D721Med (cell line): Measurements from ENCODE around the gene DLL3.

Experiments used
- DNase-seq: peaks from one replicate; pipeline ENCODE4 v3.0.0; 2011; ENCODE audit warnings: low spot score; ENCODE audit not compliant: insufficient read length
- FAIRE-seq: peaks from 2 replicates; lab custom pipeline; 2011; peaks lifted over from hg19 to GRCh38; lab: Jason Lieb, UNC
- TF ChIP-seq, protein P1 (sequence below): IDR thresholded peaks from 2 replicates; pipeline ENCODE4 v1.5.1; 2012; ENCODE audit warnings: mild to moderate bottlenecking, control low read depth; ENCODE audit not compliant: insufficient read depth; ENCODE audit errors: missing control alignments

Gene DLL3

GRCh38 chr19:39539518-39540332, 41.0 kb downstream of the DLL3 start, which contains the start of gene EID2:
TSS of gene EID2 (minus strand) at chr19:39540161. CDS start at chr19:39540079, 82 bp downstream.
- FAIRE-seq: no peak
- DNase-seq: peak; percentile 93
- TF ChIP-seq, protein P1, sequence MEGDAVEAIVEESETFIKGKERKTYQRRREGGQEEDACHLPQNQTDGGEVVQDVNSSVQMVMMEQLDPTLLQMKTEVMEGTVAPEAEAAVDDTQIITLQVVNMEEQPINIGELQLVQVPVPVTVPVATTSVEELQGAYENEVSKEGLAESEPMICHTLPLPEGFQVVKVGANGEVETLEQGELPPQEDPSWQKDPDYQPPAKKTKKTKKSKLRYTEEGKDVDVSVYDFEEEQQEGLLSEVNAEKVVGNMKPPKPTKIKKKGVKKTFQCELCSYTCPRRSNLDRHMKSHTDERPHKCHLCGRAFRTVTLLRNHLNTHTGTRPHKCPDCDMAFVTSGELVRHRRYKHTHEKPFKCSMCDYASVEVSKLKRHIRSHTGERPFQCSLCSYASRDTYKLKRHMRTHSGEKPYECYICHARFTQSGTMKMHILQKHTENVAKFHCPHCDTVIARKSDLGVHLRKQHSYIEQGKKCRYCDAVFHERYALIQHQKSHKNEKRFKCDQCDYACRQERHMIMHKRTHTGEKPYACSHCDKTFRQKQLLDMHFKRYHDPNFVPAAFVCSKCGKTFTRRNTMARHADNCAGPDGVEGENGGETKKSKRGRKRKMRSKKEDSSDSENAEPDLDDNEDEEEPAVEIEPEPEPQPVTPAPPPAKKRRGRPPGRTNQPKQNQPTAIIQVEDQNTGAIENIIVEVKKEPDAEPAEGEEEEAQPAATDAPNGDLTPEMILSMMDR: peak; percentile 83

DNA sequence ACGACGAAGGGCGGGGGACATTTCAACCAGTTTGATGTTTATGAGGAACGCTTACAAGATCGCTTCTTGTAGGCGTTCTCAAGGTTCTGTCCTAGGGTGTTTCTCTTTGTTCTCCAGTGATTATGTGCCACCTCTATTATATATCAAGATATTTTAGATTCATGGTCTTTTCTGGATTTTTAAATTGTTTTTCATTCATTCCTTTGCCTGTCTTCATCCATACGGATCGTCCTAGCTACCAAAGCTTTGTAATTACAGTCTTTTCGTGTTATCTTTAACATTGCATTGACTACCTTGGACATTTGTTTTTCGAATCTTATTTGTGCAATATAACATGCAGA, 41.6 kb downstream of the DLL3 start:
- TF ChIP-seq, protein P1: no peak
- no peak for FAIRE-seq
- DNase-seq: no peak

DNA sequence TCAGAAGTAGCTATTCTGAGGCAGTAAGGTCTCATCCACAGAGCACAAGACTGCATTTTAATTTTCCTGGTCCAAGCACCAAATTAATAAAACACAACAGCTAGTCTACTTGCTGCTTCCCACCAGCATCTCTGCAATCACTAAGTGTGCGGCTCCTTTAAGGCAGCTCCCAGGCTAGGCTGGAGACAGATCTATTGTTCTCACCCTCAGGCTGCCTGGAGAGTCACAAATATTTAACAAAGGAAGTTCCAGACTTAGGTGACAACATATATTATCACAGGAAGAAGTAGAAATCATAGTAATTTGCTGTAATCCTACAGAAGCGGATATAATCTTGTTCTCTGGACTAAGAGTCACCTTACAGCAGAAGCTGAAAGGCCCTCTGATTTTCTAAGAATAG, 43.5 kb downstream of the DLL3 start:
- no peak for FAIRE-seq
- no peak for DNase-seq
- TF ChIP-seq, protein P1: no peak

GRCh38 chr19:39543477-39543857, 44.7 kb downstream of the DLL3 start:
- DNase-seq (no peak), FAIRE-seq (no peak)
- TF ChIP-seq, protein P1: no peak

DNA sequence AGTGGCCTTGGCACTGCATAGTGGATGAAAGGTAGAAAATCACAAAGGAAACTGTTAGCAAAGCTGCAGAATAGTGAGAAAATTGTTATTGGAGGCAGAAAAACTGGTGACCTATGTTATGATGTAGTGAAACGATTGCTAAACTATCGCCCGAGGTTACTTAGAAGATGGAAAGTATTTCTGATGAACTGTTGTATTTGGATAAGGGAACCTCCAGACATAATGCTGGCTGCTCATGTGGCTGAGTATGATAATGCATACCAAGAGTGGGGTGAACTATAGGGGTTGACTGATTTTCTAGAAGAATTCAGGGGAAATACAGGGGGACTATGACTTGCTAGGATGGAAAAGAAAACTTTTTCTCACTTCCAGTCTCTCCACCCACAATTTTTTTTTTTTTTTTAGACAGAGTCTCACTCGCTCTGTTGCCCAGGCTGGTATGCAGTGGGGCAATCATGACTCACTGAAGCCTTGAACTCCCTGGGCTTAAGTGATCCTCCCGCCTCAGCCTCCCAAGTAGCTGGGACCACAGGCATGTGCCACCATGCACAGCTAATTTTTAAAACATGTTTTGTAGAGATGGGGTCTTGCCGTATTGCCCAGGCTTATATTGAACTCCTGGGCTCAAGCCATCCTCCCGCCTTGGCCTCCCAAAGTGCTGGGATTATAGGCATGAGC, 45.6 kb downstream of the DLL3 start:
- TF ChIP-seq, protein P1: no peak
- DNase-seq: no peak
- no peak for FAIRE-seq

- TF ChIP-seq, protein P1: no peak
- no peak for DNase-seq
- FAIRE-seq: no peak
Measured at GRCh38 chr19:39544911-39545310, 46.2 kb downstream of the DLL3 start.

- FAIRE-seq: no peak
- DNase-seq: no peak
- TF ChIP-seq, protein P1: no peak
Measured at GRCh38 chr19:39546599-39546998, 47.9 kb downstream of the DLL3 start.
